Measurements from ENCODE around the gene LOXL1.

DNA sequence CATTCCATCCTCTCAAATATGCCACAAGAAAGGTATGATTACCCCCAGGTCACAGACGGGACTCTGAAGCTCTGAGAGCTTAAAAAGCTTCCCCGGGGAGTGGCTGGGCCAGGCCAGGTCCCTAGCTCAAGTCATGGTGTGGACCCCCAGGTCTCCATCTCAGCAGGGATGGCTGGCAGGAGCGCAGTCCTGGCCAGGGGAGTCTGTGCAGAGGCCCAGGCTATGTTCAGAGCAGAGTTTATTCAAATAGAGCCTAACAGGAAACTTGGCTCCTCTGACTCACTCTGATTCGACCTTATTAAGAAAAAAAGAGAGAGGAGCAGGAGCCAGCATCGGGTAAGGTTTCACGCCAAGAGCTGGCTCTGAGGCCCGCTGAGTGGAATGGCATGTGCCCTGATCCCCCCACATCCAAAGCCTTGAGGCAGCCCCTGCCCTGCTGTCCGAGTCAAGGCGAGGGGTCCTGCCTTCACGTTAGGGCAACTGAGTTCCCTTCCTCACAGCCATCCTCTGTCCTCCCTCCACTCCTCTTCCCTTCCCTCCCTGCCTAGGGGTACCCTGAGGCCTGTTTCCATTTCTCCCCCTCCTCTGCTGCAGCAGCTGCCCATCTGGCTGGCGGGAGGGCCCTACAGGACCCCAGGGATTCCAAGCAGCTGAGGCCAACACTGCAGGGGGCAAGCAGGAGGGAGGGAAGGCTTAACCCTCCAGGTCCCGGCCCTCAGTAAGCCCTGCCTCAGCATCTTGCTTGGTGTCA is 1.9 kb upstream of the LOXL1 start:
- TF ChIP-seq, protein P1, sequence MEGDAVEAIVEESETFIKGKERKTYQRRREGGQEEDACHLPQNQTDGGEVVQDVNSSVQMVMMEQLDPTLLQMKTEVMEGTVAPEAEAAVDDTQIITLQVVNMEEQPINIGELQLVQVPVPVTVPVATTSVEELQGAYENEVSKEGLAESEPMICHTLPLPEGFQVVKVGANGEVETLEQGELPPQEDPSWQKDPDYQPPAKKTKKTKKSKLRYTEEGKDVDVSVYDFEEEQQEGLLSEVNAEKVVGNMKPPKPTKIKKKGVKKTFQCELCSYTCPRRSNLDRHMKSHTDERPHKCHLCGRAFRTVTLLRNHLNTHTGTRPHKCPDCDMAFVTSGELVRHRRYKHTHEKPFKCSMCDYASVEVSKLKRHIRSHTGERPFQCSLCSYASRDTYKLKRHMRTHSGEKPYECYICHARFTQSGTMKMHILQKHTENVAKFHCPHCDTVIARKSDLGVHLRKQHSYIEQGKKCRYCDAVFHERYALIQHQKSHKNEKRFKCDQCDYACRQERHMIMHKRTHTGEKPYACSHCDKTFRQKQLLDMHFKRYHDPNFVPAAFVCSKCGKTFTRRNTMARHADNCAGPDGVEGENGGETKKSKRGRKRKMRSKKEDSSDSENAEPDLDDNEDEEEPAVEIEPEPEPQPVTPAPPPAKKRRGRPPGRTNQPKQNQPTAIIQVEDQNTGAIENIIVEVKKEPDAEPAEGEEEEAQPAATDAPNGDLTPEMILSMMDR (IDR thresholded peaks at IDR 0.05), result no peak
- no peak for TF ChIP-seq POLR2A (IDR thresholded peaks at IDR 0.05)
- no peak for TF ChIP-seq POLR2AphosphoS5 (IDR thresholded peaks at IDR 0.05)

Measured in suprapubic skin (tissue), 4 donors.